Epithelial cell of proximal tubule (primary cell): Measurements from ENCODE around the gene ZNF394. TPM values are rescaled to one million over a fixed set of nuclear protein-coding genes. Genes with fewer than 3 reads are reported as not detected.
"Not testable (repeated sequence)": the region's sequence is repeated elsewhere in the genome, so short reads cannot be mapped to it uniquely, and the experiment has no call there.

ENCODE experiments used
- DNase-seq: peaks from one replicate; pipeline ENCODE4 v3.0.0-alpha.2; 2011; ENCODE audit warnings: low read depth
- H3K4me3 ChIP-seq: 2 replicates; pipeline ENCODE4 v1.5.1; 2011; ENCODE audit warnings: low read depth, mild to moderate bottlenecking, low read length
- CTCF ChIP-seq: conservative IDR thresholded peaks from 2 replicates; pipeline ENCODE4 v1.5.1; 2012; ENCODE audit warnings: low read depth, mild to moderate bottlenecking, low read length
- total RNA-seq: library from RNA; depleted of rRNA; stranded (reverse); fragments of >200 nt; gene quantifications from 2 replicates; pipeline ENCODE4 v1.2.3, GENCODE V29; 2015

Gene ZNF394
- 14.7 and 15.7 TPM in 2 replicates for total RNA-seq

GRCh38 chr7:99499721-99500636 lies at the start of gene ZNF394:
TSS of gene ZNF394 (minus strand) at chr7:99500281. CDS start at chr7:99500093, 188 bp downstream.
- TF ChIP-seq CTCF: peak; percentile 13
- DNase-seq: peak; percentile 53

GRCh38 chr7:99549545-99549944 lies 49.5 kb upstream of the ZNF394 start:
- DNase-seq, H3K4me3 ChIP-seq: not testable (repeated sequence)

More at GRCh38 chr7:99499721-99500636, at the start of gene ZNF394:
- peak within 1 kb of the TSS; percentile 100 for H3K4me3 ChIP-seq

GRCh38 chr7:99545308-99545707 lies 45.2 kb upstream of the ZNF394 start:
- not testable (repeated sequence) for H3K4me3 ChIP-seq, DNase-seq

- no peak for DNase-seq
- no peak overlapping the region for H3K4me3 ChIP-seq
- TF ChIP-seq CTCF: no peak
Measured at GRCh38 chr7:99543916-99544315, 43.8 kb upstream of the ZNF394 start.

GRCh38 chr7:99543081-99543671 lies 43.1 kb upstream of the ZNF394 start:
- DNase-seq: no peak
- H3K4me3 ChIP-seq: no peak overlapping the region
- TF ChIP-seq CTCF: no peak

- no peak for TF ChIP-seq CTCF
- DNase-seq: no peak
- H3K4me3 ChIP-seq: no peak overlapping the region
Measured at GRCh38 chr7:99541212-99541611, 41.1 kb upstream of the ZNF394 start.

- no peak overlapping the region for H3K4me3 ChIP-seq
- no peak for TF ChIP-seq CTCF
Measured at GRCh38 chr7:99540542-99540941, 40.5 kb upstream of the ZNF394 start.

More at GRCh38 chr7:99540542-99540941, 40.5 kb upstream of the ZNF394 start:
- DNase-seq: no peak
